Fibroblast of peridontal ligament (primary cell): Measurements from ENCODE around the gene VSIG1.

Experiments
- DNase-seq: peaks from one replicate; pipeline ENCODE4 v3.0.0-alpha.2; 2010; ENCODE audit errors: extremely low read depth

Gene VSIG1

GRCh38 chrX:108044554-108045256 is at the start of gene VSIG1:
Gene VSIG1, plus strand, starts transcription at chrX:108045065. Its CDS starts 66 bp downstream, at chrX:108045131.
- DNase-seq, result no peak

- DNase-seq, result no peak
These were observed 48.7 kb upstream of the VSIG1 start for GRCh38 chrX:107996124-107996523.

- DNase-seq, result no peak
These were observed 44.1 kb upstream of the VSIG1 start for GRCh38 chrX:108000751-108001150.

- DNase-seq, result peak; percentile 39
These were observed 43.5 kb upstream of the VSIG1 start for GRCh38 chrX:108001218-108001814.

GRCh38 chrX:108018656-108019381 is 26.0 kb upstream of the VSIG1 start:
- no peak for DNase-seq

- DNase-seq, result no peak
These were observed 25.4 kb upstream of the VSIG1 start for GRCh38 chrX:108019382-108019875.

- peak; percentile 17 for DNase-seq
These were observed 24.2 kb upstream of the VSIG1 start for GRCh38 chrX:108020631-108021030.

GRCh38 chrX:108022491-108023089 is 22.3 kb upstream of the VSIG1 start:
- DNase-seq, result no peak

GRCh38 chrX:108025376-108025775 is 19.5 kb upstream of the VSIG1 start:
- DNase-seq, result no peak

GRCh38 chrX:108025954-108026600 is 18.8 kb upstream of the VSIG1 start:
- no peak for DNase-seq

- DNase-seq, result no peak
These were observed 16.0 kb upstream of the VSIG1 start for GRCh38 chrX:108028854-108029253.

GRCh38 chrX:108029928-108030711 is 14.7 kb upstream of the VSIG1 start:
- no peak for DNase-seq

- DNase-seq, result no peak
These were observed 11.9 kb upstream of the VSIG1 start for GRCh38 chrX:108032944-108033343.

- no peak for DNase-seq
These were observed 11.0 kb upstream of the VSIG1 start for GRCh38 chrX:108033890-108034289.

GRCh38 chrX:108034725-108035124 is 10.1 kb upstream of the VSIG1 start:
- no peak for DNase-seq

GRCh38 chrX:108036298-108036973 is 8.4 kb upstream of the VSIG1 start:
- peak; percentile 43 for DNase-seq

GRCh38 chrX:108049649-108050048 is 4.8 kb downstream of the VSIG1 start:
- DNase-seq, result peak; percentile 6

GRCh38 chrX:108053218-108053617 is 8.4 kb downstream of the VSIG1 start:
- no peak for DNase-seq

GRCh38 chrX:108055546-108055945 is 10.7 kb downstream of the VSIG1 start:
- DNase-seq, result no peak

- no peak for DNase-seq
These were observed 14.9 kb downstream of the VSIG1 start for GRCh38 chrX:108059801-108060200.
